Activated naive CD8-positive, alpha-beta T cell treated with anti-CD3 and anti-CD28 coated beads, Interleukin-2, amount 50 U/mL, for 24 hours (primary cell): ENCODE results near the gene NMB.
"Not testable (repeated sequence)": the region's sequence is repeated elsewhere in the genome, so short reads cannot be mapped to it uniquely, and the experiment has no call there.

Experiments
- ATAC-seq: fragments of 150-1000 bp; cut with Tn5 transposase; one replicate; pipeline ENCODE4 v1.10.0; 2021
- DNase-seq: peaks from one replicate; pipeline ENCODE4 v3.0.0; 2021
- H3K27ac Mint-ChIP-seq: one replicate; pipeline ENCODE4 v1.8.0; 2021; ENCODE audit warnings: mild to moderate bottlenecking, mixed read lengths
- H3K27me3 Mint-ChIP-seq: one replicate; pipeline ENCODE4 v1.8.0; 2021; ENCODE audit warnings: mixed read lengths
- H3K36me3 Mint-ChIP-seq: one replicate; pipeline ENCODE4 v1.8.0; 2021; ENCODE audit warnings: low read depth, mixed read lengths
- H3K4me1 Mint-ChIP-seq: one replicate; pipeline ENCODE4 v1.8.0; 2021; ENCODE audit warnings: mixed read lengths
- H3K4me3 Mint-ChIP-seq: one replicate; pipeline ENCODE4 v1.8.0; 2021; ENCODE audit warnings: mild to moderate bottlenecking, moderate library complexity, mixed read lengths
- H3K9me3 Mint-ChIP-seq: one replicate; pipeline ENCODE4 v1.8.0; 2021; ENCODE audit warnings: mixed read lengths

The NMB gene

DNA sequence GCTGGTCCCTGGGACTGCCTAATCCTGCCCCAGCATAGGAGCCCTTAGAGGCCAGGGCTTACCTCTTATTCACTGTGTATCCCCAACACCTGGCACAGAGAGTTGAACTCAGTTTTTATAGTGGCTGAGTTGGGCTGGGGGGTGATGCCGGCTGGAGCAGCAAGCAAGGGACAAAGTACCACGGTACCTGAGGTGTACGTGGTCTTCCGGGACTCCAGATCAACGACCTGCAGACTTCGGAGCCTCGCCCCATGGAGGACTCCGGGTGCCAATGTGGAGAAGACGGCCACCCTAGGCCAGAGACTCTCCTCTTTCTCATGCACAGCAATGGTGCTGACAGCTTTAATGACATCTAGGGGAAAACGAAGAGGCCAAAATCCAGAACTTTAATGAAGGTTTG is 12.0 kb downstream of the NMB start:
- ATAC-seq (no peak), DNase-seq (no peak)
- Mint-ChIP-seq H3K4me1 (peaks cover 13% of the 10 kb centered on the region), H3K27me3 (no peaks in the 10 kb centered on the region), H3K27ac (no peak overlapping the region), H3K36me3 (peaks cover 52% of the 10 kb centered on the region), H3K9me3 (no peaks in the 10 kb centered on the region), H3K4me3 (no peak overlapping the region)

DNA sequence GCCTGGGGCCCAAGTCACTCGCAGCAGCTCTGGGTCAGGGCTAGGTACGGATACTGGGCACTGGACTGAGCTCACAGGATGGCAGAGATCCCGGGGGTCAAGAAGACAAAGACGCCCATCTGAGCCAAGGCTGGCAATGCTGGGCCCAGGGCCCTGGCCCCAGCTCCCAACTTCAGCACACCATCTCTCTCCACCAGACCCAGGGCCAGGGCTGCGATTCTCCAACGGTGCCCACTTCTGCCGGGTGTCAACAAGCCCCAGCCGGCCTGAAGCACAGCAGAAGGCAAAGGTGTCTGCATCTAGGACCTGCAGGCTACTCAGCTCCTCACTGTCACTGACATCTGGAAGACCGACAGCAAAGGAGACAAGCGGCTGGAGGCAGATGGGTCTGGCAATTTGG is 12.5 kb downstream of the NMB start:
- DNase-seq: no peak
- Mint-ChIP-seq H3K27ac (no peak overlapping the region), H3K4me3 (no peak overlapping the region), H3K36me3 (peaks cover 54% of the 10 kb centered on the region), H3K27me3 (no peaks in the 10 kb centered on the region), H3K9me3 (no peaks in the 10 kb centered on the region), H3K4me1 (peaks cover 17% of the 10 kb centered on the region)
- no peak for ATAC-seq

DNA sequence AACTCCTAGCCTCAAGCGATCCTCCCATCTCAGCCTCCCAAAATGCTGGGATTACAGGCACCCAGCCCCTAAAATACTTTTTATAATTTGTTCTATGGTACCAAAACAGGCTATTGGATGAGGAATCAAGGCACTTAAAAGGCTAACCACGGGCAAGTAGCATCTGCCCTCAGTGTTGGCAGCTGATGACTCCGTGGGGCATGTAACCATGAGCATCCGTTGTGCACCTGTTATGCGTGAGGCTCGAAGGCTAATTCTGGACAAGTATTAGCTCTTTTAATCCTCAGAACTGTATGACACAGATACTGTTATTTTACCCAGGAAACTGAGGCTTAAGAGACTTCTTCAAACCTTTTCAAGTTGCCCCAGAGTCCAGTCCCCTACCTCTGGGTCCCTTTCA is 14.2 kb downstream of the NMB start:
- no peak for DNase-seq
- peaks cover 56% of the 10 kb centered on the region for H3K36me3 Mint-ChIP-seq
- H3K27ac Mint-ChIP-seq: no peak overlapping the region
- H3K9me3 Mint-ChIP-seq: no peaks in the 10 kb centered on the region
- peaks cover 14% of the 10 kb centered on the region for H3K4me1 Mint-ChIP-seq
- no peak for ATAC-seq
- H3K4me3 Mint-ChIP-seq: no peak overlapping the region
- no peaks in the 10 kb centered on the region for H3K27me3 Mint-ChIP-seq

DNA sequence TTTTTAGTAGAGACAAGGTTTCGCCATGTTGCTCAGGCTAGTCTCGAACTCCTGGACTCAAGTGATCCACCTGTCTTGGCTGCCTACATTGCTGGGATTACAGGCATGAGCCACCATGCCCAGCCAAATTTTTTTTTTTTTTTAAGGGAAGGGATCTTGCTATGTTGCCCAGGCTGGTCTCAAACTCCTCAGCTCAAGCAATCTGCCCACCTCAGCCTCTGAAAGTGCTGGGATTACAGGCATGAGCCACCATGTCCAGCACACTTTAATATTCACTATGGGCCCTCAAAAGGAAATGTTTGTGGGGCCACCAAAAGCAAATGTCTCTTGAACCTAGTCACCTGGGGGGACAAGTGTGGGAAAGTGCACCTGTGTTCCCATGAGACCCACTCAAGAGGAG is 15.4 kb downstream of the NMB start:
- peaks cover 59% of the 10 kb centered on the region for H3K36me3 Mint-ChIP-seq
- not testable (repeated sequence) for H3K27ac Mint-ChIP-seq, H3K4me3 Mint-ChIP-seq, DNase-seq, H3K27me3 Mint-ChIP-seq, H3K9me3 Mint-ChIP-seq, ATAC-seq
- H3K4me1 Mint-ChIP-seq: peaks cover 14% of the 10 kb centered on the region

DNA sequence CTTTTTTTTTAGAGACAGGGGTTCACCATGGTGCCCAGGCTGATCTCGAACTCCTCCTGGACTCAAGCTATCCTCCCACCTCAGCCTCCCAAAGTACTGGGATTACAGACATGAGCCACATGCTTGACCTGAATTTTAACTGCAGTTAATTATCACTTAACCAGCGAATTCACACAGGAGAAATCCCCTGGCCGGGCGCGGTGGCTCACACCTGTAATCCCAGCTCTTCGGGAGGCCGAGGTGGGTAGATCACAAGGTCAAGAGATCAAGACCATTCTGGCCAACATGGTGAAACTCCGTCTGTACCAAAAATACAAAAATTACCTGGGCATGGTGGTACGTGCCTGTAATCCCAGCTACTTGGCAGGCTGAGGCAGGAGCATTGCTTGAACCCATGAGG is 16.1 kb downstream of the NMB start:
- H3K36me3 Mint-ChIP-seq: peaks cover 58% of the 10 kb centered on the region
- not testable (repeated sequence) for DNase-seq, ATAC-seq, H3K4me3 Mint-ChIP-seq, H3K27ac Mint-ChIP-seq, H3K27me3 Mint-ChIP-seq, H3K9me3 Mint-ChIP-seq
- peaks cover 13% of the 10 kb centered on the region for H3K4me1 Mint-ChIP-seq

DNA sequence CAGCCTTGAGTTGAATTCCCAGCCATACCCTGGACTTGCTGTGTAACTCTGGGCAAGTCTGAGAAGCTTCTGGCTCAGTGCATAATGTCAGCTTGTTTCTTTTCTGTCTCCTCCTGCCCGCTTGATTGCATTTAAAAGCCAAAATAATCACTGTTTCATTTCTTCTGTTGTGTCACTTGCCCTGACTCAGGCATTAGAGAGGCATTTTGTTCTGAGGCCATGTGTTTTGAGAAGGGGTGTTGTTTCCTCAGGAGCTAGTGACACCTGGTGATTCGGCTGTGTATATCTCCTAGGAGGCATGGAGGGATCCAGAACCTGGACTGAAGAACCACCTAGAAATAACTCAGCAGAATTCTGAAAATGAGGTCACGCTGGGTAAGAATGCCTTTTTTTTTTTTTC is 19.9 kb downstream of the NMB start:
- peaks cover 53% of the 10 kb centered on the region for H3K36me3 Mint-ChIP-seq
- no peaks in the 10 kb centered on the region for H3K27me3 Mint-ChIP-seq
- ATAC-seq: no peak
- H3K9me3 Mint-ChIP-seq: no peaks in the 10 kb centered on the region
- no peak for DNase-seq
- H3K27ac Mint-ChIP-seq: peak overlapping the region; percentile 59
- peaks cover 39% of the 10 kb centered on the region for H3K4me1 Mint-ChIP-seq
- no peak overlapping the region for H3K4me3 Mint-ChIP-seq

DNA sequence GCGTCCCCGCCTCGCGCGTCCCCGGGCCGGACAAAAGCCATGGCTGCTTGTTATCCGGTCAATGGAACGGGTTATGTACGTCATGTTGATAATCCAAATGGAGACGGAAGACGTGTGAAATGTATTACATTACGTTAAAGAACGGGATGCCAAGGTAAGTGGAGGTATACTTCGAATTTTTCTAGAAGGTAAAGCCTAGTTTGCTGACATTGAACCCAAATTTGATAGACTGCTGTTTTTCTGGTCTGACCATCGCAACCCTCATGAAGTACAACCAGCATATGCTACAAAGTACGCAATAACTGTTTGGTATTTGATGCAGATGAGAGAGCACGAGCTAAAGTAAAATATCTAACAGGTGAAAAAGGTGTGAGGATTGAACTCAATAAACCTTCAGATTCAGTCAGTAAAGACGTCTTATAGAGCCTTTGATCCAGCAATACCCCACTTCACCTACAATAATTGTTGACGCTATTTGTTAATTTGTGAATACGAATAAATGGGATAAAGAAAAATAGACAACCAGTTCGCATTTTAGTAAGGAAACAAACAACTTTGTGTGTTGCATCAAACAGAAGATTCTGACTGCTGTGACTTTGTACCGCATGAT is 23.7 kb downstream of the NMB start:
- H3K36me3 Mint-ChIP-seq: peaks cover 35% of the 10 kb centered on the region

DNA sequence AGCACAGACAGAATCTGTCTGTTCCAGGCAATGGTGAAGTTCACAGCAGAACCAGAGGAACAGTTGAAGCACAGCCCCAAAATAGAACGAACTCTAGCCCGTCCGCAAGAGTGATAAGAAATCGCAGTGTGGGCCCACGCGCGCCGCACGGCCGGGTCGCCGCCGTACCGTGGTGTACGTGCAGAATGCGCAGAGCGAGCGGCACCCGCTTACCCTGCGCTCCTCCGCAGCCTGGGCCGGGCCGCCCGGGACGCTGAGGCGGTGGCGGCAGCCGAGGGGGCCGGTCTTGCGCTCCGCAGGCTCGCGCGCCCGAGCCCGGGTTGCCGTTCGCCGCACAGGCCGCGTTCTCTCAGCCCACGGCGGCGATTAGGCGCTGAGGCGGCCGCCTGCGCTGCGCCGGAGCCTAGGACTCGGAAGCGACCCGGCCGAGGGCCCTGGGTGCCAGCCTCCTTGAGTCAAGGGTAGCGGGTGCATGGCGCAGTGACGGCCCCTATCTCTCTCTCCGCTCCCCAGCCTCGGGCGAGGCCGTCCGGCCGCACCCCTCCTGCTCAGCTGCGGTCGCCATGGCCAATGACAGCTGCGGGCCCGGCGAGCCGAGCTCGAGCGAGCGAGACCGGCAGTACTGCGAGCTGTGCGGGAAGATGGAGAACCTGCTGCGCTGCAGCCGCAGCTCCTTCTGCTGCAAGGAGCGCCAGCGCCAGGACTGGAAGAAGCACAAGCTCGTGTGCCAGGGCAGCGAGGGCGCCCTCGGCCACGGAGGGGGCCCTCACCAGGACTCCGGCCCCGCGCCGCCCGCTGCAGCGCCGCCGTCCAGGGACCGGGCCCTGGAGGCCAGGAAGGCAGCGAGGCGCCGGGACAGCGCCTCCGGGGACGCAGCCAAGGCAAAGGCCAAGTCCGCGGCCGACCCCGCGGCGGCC is 24.4 kb downstream of the NMB start:
- Mint-ChIP-seq H3K36me3 (peaks cover 31% of the 10 kb centered on the region), H3K9me3 (no peaks in the 10 kb centered on the region), H3K4me1 (peaks cover 54% of the 10 kb centered on the region), H3K4me3 (peak overlapping the region; percentile 88), H3K27me3 (no peaks in the 10 kb centered on the region), H3K27ac (peak overlapping the region; percentile 99)
- DNase-seq (peak; percentile 81), ATAC-seq (peak; percentile 66)

More for the DNA sequence above, 23.7 kb downstream of the NMB start:
- ATAC-seq: no peak
- H3K27me3 Mint-ChIP-seq: no peaks in the 10 kb centered on the region
- H3K27ac Mint-ChIP-seq: peak overlapping the region; percentile 66
- no peak for DNase-seq
- no peaks in the 10 kb centered on the region for H3K9me3 Mint-ChIP-seq
- peaks cover 54% of the 10 kb centered on the region for H3K4me1 Mint-ChIP-seq
- H3K4me3 Mint-ChIP-seq: peak overlapping the region; percentile 88

DNA sequence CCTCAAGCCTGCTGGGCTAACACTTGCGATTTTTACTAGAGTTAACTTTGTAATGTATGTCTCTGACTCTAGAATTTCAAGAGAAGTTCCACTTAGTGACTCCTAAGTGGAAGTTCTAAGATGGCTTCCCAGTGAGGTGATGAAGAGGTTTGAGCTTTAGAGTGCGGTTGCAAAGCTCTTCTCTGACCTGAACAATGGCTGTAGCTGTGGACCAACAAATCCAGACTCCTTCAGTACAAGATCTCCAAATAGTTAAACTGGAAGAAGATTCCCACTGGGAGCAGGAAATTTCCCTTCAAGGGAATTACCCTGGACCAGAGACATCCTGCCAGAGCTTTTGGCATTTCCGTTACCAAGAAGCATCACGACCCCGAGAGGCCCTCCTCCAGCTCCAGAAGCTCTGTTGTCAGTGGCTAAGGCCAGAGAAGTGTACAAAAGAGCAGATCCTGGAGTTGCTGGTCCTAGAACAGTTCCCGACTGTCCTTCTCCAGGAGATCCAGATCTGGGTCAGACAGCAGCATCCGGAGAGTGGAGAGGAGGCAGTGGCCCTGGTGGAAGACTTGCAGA is 26.2 kb downstream of the NMB start:
- Mint-ChIP-seq H3K9me3 (no peaks in the 10 kb centered on the region), H3K27me3 (no peaks in the 10 kb centered on the region), H3K36me3 (peaks cover 21% of the 10 kb centered on the region), H3K4me1 (peaks cover 47% of the 10 kb centered on the region), H3K27ac (peak overlapping the region; percentile 90), H3K4me3 (peak overlapping the region; percentile 88)
- ATAC-seq (no peak), DNase-seq (no peak)

DNA sequence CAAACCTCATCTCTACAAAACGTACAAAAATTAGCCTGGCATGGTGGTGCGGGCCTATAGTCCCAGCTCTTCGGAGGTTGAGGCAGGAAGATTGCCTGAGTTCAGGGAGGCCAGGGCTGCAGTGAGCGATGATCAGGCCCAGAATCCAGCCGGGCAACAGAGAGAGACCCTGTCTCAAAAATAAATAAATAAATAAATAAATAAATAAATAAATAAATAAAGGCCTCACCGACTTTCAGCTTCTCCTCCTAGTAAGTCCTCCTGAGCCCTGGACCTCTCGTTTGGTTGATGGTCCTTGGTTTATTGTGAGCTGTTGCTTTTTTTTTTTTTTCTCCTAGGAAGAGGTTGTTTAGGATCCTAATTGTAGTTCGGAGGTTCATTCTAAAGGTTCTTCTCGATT is 29.0 kb downstream of the NMB start:
- H3K27ac Mint-ChIP-seq: no peak overlapping the region
- DNase-seq: no peak
- peaks cover 23% of the 10 kb centered on the region for H3K4me1 Mint-ChIP-seq
- H3K9me3 Mint-ChIP-seq: no peaks in the 10 kb centered on the region
- no peaks in the 10 kb centered on the region for H3K27me3 Mint-ChIP-seq
- no peak overlapping the region for H3K4me3 Mint-ChIP-seq
- peaks cover 6% of the 10 kb centered on the region for H3K36me3 Mint-ChIP-seq
- no peak for ATAC-seq

DNA sequence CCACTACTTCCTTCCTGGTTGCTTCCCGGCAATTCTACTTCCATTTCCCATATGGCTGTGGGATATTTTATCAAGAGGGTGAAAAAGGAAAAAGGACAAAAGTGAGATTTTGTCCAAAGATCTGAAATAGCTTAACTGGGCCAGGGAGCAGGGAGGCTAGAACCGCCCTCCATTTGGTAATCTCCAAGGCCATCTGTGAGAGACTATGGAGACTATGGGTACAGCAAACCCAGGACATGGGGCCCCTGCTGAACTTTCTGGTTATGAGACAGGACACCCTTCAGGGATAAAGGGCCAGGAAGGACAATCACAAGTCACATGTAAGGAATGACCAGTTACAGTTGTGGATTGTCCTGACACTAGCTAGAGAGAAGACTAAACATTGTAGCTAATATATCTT is 32.9 kb downstream of the NMB start:
- H3K4me3 Mint-ChIP-seq: no peak overlapping the region
- no peak overlapping the region for H3K27ac Mint-ChIP-seq
- H3K4me1 Mint-ChIP-seq: peaks cover 1% of the 10 kb centered on the region
- peaks cover 25% of the 10 kb centered on the region for H3K9me3 Mint-ChIP-seq
- no peak for ATAC-seq
- H3K36me3 Mint-ChIP-seq: peaks cover 35% of the 10 kb centered on the region
- H3K27me3 Mint-ChIP-seq: no peaks in the 10 kb centered on the region
- no peak for DNase-seq

DNA sequence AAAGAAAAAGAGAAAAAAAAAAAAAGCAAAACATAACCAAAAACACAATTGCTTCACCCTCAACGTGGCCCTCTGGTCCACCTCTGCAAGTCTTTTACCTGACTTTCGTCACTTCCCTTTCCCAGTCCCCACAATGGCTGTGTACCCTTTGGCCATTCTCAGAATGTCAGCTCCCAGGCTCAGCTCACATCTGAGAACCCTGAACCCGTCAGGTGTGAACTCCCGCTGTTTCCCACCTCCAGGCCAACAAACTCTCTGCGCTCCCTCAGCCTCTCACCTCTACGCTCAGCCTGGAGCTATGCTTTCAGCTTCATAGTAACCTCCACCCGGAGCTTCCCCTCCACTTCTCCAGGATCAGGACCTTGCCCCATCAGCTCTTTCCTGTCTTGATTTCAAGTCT is 33.6 kb downstream of the NMB start:
- H3K27ac Mint-ChIP-seq: no peak overlapping the region
- H3K27me3 Mint-ChIP-seq: no peaks in the 10 kb centered on the region
- H3K36me3 Mint-ChIP-seq: peaks cover 43% of the 10 kb centered on the region
- H3K4me1 Mint-ChIP-seq: no peaks in the 10 kb centered on the region
- no peak for ATAC-seq
- H3K4me3 Mint-ChIP-seq: no peak overlapping the region
- no peak for DNase-seq
- H3K9me3 Mint-ChIP-seq: peaks cover 30% of the 10 kb centered on the region

DNA sequence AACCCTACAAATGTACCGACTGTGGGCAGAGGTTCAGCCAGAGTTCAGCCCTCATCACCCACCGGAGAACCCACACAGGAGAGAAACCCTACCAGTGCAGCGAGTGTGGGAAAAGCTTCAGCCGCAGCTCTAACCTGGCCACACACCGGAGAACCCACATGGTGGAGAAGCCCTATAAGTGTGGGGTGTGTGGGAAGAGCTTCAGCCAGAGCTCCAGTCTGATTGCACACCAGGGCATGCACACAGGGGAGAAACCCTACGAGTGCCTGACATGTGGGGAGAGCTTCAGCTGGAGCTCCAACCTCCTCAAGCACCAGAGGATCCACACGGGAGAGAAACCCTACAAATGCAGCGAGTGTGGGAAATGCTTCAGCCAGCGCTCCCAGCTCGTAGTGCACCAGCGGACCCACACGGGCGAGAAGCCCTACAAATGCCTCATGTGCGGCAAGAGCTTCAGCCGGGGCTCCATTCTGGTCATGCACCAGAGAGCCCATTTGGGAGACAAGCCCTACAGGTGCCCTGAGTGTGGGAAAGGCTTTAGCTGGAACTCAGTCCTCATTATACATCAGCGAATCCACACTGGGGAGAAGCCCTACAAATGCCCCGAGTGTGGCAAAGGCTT is 36.5 kb downstream of the NMB start:
- Mint-ChIP-seq H3K27me3 (no peaks in the 10 kb centered on the region), H3K9me3 (peaks cover 32% of the 10 kb centered on the region), H3K27ac (no peak overlapping the region), H3K4me3 (no peak overlapping the region), H3K36me3 (peaks cover 47% of the 10 kb centered on the region), H3K4me1 (no peaks in the 10 kb centered on the region)
- DNase-seq (no peak), ATAC-seq (no peak)

DNA sequence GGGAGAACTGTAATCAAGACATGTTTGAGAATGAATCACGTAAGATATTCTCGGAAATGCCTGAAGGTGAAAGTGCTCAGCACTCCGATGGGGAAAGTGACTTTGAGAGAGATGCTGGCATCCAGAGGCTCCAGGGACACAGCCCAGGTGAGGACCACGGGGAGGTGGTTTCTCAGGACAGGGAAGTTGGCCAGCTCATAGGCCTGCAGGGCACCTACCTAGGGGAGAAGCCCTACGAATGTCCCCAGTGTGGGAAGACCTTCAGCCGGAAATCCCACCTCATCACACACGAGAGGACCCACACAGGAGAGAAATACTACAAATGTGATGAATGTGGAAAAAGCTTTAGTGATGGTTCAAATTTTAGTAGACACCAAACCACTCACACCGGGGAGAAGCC is 37.4 kb downstream of the NMB start:
- H3K27ac Mint-ChIP-seq: no peak overlapping the region

DNA sequence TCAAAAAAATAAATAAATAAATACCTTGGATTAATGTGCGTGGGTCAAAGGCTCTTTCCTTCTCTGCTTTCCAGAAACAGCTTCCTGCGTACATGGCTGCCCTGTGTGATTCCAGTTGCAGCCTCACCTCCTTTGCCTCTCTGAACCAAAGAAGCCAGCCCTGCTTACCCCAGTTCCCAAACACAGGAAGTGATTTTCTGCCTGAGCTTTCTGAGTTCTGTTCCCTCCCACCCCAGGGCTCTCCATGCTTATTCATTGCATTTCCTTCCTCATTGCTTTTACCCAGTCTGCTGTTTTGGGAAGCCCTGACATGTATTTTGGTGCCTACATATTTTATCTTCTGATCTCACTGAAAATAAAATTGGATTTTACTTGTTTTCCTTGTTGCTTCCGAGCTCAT is 41.8 kb downstream of the NMB start:
- Mint-ChIP-seq H3K27ac (no peak overlapping the region), H3K27me3 (no peaks in the 10 kb centered on the region), H3K9me3 (peaks cover 18% of the 10 kb centered on the region), H3K36me3 (peaks cover 28% of the 10 kb centered on the region), H3K4me3 (no peak overlapping the region), H3K4me1 (peaks cover 2% of the 10 kb centered on the region)
- DNase-seq: no peak
- no peak for ATAC-seq

More for the DNA sequence above, 37.4 kb downstream of the NMB start:
- no peak for ATAC-seq
- DNase-seq: no peak
- H3K4me3 Mint-ChIP-seq: no peak overlapping the region
- H3K27me3 Mint-ChIP-seq: no peaks in the 10 kb centered on the region
- H3K36me3 Mint-ChIP-seq: peaks cover 47% of the 10 kb centered on the region
- peaks cover 32% of the 10 kb centered on the region for H3K9me3 Mint-ChIP-seq
- peaks cover 2% of the 10 kb centered on the region for H3K4me1 Mint-ChIP-seq
